H54 (cell line): ENCODE data around the gene PDE2A.

Experiments used
- DNase-seq: peaks from one replicate; pipeline ENCODE4 v3.0.0; 2011; ENCODE audit warnings: low spot score, mixed read lengths; ENCODE audit not compliant: insufficient read length
- FAIRE-seq: peaks from 3 replicates; lab custom pipeline; 2011; peaks lifted over from hg19 to GRCh38; lab: Jason Lieb, UNC
- POLR2A ChIP-seq: IDR thresholded peaks from 2 replicates; pipeline ENCODE4 v1.6.1; 2011; ENCODE audit warnings: low read depth, mild to moderate bottlenecking, low read length

Gene PDE2A

GRCh38 chr11:72582206-72583176 is 91.7 kb downstream of the PDE2A start:
- TF ChIP-seq POLR2A, result no peak
- no peak for DNase-seq
- FAIRE-seq, result no peak

GRCh38 chr11:72581067-72581466 is 93.2 kb downstream of the PDE2A start:
- DNase-seq (no peak), FAIRE-seq (no peak)
- no peak for TF ChIP-seq POLR2A

- TF ChIP-seq POLR2A, result no peak
- FAIRE-seq, result no peak
- DNase-seq, result no peak
Measured at GRCh38 chr11:72580642-72580950, 93.6 kb downstream of the PDE2A start.

- no peak for DNase-seq
- TF ChIP-seq POLR2A, result no peak
- no peak for FAIRE-seq
Measured at GRCh38 chr11:72579816-72580641, 94.2 kb downstream of the PDE2A start.

- DNase-seq (no peak), FAIRE-seq (no peak)
- TF ChIP-seq POLR2A, result no peak
Measured at GRCh38 chr11:72578991-72579815, 95.0 kb downstream of the PDE2A start.

- no peak for FAIRE-seq
- TF ChIP-seq POLR2A, result no peak
- DNase-seq, result no peak
Measured at GRCh38 chr11:72578566-72578965, 95.7 kb downstream of the PDE2A start.

- DNase-seq (no peak), FAIRE-seq (no peak)
- no peak for TF ChIP-seq POLR2A
Measured at GRCh38 chr11:72578051-72578450, 96.2 kb downstream of the PDE2A start.

- DNase-seq, result no peak
- TF ChIP-seq POLR2A, result no peak
- no peak for FAIRE-seq
Measured at GRCh38 chr11:72577271-72577721, 96.9 kb downstream of the PDE2A start.

- FAIRE-seq (no peak), DNase-seq (no peak)
- no peak for TF ChIP-seq POLR2A
Measured at GRCh38 chr11:72576661-72577060, 97.6 kb downstream of the PDE2A start.

- DNase-seq (no peak), FAIRE-seq (no peak)
- TF ChIP-seq POLR2A, result no peak
Measured at GRCh38 chr11:72576243-72576595, 98.0 kb downstream of the PDE2A start.

- FAIRE-seq, result no peak
- TF ChIP-seq POLR2A, result no peak
- DNase-seq, result no peak
Measured at GRCh38 chr11:72575533-72576242, 98.5 kb downstream of the PDE2A start.

- FAIRE-seq (no peak), DNase-seq (no peak)
- TF ChIP-seq POLR2A, result no peak
Measured at GRCh38 chr11:72574548-72575460, 99.4 kb downstream of the PDE2A start.
